ENCODE results near the gene SDHB.

GRCh38 chr1:17091252-17091651 is 37.4 kb upstream of the SDHB start:
- TF ChIP-seq REST (IDR thresholded peaks at IDR 0.05; ENCODE audit: low read depth) (no peak), CTCF (IDR thresholded peaks at IDR 0.05 in 2 of 3, conservative IDR thresholded peaks at IDR 0.05 in 1 of 3; ENCODE audit: borderline replicate concordance in 1 of 3, insufficient read depth in 1 of 3, low read depth in 2 of 3, low read length in 2 of 3) (no peak), POLR2AphosphoS5 (IDR thresholded peaks at IDR 0.05; ENCODE audit: low read depth, low read length) (no peak), SIN3A (IDR thresholded peaks at IDR 0.05; ENCODE audit: low read depth) (no peak)
